Epidermal melanocyte (primary cell): Measurements from ENCODE around the gene NFAT5.
"Not testable (repeated sequence)": the region's sequence is repeated elsewhere in the genome, so short reads cannot be mapped to it uniquely, and the experiment has no call there.

Experiments
- DNase-seq: peaks from one replicate; pipeline ENCODE4 v3.0.0; 2011; ENCODE audit warnings: low spot score; ENCODE audit not compliant: insufficient read length

The NFAT5 gene

DNA sequence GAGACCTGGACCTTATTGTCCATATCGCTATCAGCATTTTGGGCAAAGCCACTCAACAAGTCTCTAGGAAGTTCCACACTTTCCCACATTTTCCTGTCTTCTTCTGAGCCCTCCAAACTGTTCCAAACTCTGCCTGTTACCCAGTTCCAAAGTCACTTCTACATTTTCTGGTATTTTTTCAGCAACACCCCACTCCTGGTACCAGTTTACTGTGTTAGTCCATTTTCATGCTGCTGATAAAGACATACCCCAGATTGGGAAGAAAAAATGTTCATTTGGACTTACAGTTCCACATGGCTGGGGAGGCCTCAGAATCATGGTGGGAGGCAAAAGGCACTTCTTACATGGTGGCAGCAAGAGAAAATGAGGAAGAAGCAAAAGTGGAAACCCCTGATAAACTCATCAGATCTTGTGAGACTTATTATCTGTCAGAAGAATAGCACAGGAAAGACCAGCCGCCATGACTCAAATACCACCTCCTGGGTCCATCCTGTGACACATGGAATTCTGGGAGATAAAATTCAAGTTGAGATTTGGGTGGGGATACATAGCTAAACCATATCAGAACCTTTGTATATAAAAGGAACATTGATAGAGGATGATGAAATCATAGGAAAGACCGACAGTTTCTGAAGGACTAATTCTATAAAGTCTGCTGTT is 71.6 kb downstream of the NFAT5 start:
- not testable (repeated sequence) for DNase-seq

DNA sequence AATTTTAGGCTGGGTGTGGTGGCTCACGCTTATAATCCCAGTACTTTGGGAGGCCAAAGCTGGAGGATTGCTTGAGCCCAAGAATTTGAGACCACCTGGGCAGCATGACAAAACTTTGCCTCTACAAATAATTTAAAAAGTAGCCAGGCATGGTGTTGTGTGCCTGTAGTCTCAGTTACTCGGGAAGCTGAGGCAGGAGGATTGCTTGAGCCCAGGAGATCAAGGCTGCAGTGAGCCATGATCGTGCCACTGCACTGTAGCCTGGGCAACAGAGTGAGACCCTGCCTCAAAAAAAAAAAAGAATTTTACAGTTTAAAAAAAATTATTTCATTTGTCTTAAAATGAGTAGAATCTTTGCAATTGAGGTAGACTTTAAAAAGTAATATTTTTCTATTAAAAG is 78.2 kb downstream of the NFAT5 start:
- not testable (repeated sequence) for DNase-seq

DNA sequence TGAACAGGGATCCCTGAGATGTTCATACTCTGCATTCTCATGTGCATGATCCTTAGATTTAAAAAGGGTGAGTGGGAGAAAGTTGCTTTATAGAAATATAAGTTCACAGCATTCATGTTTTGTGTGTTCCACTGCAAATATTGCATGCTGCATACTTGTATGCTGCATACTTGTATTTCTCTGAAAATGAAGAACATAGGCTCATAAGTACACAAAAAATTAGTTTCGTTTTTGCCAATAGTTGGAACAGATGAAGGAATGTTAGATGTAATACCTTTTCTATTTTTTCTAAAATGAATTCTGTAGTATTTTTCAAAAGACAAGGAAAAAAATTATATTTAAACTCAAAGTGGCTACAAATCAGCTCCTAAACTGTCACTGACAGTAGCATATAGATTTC is 79.0 kb downstream of the NFAT5 start:
- DNase-seq, result no peak

DNA sequence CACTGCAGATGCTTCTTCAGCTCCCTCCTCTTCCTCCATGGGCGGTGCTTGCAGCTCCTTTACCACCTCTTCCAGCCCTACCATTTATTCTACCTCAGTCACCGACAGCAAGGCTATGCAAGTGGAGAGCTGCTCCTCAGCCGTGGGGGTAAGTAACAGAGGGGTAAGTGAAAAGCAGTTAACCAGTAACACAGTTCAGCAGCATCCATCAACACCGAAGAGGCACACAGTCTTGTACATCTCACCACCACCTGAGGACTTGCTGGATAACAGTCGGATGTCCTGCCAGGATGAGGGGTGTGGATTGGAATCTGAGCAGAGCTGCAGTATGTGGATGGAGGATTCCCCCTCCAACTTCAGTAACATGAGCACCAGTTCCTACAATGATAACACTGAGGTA is 81.3 kb downstream of the NFAT5 start:
- no peak for DNase-seq

DNA sequence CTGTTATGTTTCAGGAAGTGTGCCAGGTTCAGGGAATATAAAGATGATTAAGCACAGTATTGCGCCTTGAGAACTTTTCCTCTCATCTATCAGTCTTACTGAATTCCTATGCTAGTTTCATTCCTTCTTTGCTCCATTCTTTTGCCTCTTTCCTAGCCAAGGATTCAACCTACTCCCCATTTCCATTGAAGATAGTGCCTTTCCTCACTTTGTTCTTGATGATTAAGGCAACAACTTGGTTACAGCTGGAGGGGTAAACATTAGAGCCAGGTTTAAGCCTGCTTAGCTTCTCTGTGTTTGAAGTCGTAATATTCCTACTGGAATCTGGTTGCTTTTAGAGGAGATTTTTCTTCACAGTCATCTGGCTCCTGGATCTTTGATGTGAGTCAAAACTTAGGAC is 85.5 kb downstream of the NFAT5 start:
- no peak for DNase-seq

DNA sequence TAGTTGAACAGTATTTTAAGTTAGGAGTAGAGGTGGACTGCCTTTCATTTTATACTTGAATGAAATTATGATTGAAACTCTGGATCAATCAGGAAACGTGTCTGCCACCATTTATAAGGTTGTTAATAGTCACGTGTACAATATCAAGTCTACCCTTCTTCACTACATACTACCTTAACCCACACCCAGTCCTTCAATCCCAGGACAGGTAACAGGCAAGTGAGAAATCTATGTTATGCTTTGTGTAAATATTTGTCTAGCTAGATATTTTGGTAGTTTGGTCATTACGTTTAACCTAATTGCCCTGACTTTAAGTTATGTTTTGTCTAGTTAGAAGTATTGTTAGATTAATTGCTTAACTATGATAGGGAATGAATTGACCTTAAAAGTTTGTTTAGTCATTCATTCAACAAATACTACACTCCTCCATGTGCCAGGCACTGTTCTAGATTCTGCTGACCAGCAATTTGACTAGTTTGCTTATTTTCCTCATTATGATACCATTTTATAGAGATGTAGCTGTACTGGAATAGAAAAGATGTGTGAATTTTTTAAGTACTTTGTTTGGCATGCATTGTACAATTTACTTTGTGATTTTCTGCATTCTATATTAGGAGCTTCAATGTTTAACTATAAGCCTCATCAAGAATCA is 88.6 kb downstream of the NFAT5 start:
- DNase-seq, result no peak

DNA sequence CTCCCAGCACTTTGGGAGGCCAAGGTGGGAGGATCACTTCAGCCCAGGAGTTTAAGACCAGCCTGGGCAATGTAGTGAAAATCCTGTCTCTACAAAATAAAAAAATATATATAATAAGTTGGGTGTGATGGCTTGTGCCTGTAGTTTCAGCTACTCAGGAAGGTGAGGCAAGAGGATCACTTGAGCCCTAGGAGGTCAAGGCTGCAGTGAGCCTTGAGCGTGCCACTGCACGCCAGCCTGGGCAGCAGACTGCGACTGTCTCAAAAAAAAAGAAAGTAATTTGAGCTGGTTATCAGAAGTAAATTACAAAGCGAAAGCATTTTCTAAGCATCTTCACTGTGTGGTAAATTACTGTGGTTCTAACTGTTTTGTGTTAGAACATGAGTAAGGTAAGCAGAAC is 94.4 kb downstream of the NFAT5 start:
- no peak for DNase-seq

DNA sequence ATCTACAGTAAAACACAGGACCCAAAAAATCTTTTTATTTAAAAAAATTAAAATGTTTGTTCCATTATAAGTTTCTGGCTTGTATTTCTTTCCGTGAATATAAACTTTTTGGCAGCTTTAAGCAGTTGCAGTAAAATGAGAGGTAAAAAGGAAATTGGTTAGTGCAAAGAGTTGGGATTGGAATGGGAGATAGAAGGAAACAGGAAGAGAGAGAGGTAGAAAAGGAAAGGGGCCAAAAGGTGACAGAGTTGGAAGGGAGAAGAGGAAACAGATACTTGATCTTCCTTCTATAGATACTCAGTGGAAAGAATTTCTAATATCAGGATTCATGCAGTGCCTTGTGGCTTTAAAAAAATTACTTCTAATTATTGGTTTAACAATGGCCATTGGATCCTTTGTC is 97.1 kb downstream of the NFAT5 start:
- no peak for DNase-seq

DNA sequence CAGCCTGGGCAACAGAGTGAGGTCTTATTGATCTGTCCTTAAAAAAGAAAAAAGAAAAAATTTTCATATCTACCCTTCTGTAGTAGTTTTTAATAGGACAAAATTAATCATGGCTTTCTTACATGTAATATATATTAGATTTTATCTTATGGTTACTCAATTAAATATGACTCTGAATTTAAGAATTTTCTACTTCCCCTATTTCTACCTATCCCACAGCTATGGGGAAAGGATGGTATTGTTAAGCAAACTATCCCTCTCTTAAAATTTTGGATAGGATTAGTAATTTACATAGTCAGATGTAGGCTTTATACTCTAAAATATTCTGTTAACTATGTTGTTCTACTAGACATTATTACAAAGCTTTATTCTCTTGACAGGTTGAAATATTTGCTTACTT is 98.1 kb downstream of the NFAT5 start:
- DNase-seq, result no peak

DNA sequence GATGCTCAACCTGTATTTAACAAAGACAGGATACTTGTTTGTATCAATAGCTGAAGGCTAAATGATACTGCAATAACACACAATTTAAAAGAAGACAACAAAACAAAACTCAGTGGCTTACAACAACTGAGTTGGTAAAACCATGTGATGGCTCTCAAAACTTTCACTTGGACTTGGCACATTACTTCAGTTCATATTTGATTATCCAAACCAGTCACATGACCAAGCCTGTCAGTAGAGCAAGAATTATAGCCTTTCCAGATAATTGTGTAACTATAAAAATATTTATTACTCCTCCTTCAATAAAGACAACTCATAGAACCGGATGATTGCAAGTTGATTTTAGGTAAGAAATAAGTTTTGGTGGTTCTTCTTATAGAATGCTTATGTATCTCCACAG is 103.8 kb downstream of the NFAT5 start:
- no peak for DNase-seq

DNA sequence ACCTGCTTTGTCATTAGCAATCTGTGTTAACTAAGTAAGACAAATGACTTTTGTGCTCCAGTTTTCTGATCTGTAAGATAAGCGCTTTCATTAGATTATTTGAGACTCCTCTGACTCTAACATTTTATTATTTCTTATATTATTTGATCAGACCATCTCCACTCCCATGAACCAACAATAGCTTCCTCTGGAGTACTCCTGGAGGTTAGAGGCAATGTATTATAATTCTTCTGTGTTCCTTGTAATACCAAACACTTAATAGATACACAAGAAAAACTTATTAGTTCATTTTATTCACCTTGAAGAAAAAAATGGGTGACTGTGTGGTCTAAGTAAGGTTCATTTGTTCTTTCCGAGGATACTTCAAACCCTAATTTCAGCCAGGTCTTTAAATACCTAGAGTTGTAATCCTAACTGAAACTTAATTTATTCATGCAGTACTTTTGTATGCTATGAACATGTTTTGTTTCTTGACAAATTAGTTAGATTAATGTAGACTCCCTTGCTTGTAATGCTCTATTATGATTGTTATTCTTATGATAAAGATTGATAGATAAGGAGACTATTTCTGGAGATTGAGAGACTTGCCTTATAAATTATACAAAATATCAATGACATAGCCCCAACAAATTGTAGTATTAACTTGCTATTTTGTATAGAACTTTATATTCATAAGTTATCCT is 106.7 kb downstream of the NFAT5 start:
- DNase-seq, result no peak

DNA sequence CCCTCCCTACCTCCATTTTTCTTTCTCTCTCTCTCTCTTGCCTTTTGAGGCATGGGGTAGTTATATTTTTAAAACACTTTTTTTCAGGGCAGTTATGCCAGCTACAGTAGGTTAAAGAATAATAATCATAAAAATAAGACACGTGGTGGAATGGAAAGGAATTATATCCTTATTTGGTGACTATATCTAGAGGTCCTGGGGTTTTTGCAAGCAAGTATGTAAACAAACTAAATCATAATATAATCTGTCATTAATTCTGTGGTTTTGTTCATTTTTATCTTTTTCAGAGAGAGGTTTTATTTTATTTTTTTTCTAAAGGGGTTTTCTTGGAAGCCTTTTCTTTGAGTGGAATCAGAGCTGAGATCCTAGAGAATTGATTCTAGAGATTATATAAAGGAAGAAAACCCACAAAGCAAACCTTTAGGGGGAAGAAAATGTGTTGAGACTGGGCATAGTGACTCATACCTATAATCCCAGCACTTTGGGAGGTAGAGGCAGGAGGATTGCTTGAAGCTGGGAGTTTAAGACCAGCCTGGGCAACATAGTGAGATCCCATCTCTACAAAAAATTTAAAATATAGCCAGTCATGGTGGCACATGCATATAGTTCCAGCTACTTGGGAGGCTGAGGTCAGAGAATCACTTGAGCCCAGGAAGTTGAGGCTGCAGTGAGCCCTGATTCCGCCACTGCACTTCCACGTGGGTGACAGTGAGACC is 107.4 kb downstream of the NFAT5 start:
- no peak for DNase-seq

DNA sequence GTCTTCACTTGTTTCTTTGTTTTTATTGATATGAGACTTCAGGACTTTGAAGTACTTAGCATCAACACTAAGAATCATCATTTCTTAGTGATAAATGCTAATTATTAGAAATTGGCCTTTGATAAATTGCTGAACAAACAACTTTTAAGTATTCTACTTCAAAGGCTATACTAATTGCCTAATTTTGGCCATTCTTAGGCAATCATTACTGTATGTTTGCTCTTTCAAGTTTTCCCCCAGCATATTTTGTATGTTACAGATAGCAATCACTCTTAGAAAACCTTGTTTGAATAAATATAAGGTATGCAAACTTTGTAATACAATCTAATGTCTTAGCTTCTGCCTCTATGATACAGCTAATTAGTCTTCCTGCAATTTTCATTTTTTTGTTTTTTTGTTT is 114.6 kb downstream of the NFAT5 start:
- DNase-seq, result no peak

DNA sequence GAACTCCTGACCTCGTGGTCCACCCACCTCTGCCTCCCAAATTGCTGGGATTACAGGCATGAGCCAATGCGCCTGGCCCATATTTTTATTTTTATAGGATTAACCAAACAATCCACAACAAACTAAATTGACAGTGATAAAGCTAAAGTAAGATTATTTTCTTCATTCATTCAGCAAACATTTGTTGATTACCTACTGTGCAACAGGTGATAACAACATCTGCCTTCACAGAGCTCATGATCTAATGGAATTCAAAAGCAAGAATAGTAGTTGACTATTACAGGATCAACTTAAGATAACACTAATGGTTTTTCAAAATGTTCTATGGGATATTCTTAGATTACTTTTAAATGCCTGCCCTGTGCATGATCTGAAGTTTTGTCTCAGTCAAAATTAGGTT is 122.8 kb downstream of the NFAT5 start:
- no peak for DNase-seq

DNA sequence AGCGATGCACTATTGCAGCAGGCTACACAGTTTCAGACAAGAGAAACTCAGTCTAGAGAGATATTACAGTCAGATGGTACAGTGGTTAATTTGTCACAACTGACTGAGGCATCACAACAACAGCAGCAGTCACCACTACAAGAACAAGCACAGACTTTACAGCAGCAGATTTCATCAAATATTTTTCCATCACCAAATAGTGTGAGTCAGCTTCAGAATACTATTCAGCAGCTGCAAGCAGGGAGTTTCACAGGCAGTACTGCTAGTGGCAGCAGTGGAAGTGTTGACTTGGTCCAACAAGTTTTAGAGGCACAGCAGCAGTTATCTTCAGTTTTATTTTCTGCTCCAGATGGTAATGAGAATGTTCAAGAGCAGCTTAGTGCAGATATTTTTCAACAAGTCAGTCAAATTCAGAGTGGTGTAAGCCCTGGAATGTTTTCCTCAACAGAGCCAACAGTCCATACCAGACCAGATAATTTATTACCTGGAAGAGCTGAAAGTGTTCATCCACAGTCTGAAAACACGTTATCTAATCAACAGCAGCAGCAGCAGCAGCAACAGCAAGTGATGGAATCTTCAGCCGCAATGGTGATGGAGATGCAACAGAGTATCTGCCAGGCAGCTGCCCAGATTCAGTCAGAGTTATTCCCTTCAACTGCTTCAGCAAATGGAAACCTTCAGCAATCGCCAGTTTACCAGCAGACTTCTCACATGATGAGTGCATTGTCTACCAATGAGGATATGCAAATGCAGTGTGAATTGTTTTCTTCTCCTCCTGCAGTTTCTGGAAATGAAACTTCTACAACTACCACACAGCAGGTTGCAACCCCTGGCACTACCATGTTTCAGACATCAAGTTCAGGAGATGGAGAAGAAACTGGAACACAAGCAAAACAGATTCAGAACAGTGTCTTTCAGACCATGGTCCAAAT is 126.5 kb downstream of the NFAT5 start:
- no peak for DNase-seq

DNA sequence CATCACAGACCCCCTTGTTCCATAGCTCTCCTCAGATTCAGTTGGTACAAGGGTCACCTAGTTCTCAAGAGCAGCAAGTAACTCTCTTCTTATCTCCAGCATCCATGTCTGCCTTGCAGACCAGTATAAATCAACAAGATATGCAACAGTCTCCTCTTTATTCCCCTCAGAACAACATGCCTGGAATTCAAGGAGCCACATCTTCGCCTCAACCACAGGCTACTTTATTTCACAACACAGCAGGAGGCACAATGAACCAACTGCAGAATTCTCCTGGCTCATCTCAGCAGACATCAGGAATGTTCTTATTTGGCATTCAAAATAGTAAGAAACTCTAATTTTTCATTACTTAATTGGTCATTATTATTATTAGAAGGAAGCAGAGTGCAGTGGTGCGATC is 128.2 kb downstream of the NFAT5 start:
- DNase-seq, result no peak

DNA sequence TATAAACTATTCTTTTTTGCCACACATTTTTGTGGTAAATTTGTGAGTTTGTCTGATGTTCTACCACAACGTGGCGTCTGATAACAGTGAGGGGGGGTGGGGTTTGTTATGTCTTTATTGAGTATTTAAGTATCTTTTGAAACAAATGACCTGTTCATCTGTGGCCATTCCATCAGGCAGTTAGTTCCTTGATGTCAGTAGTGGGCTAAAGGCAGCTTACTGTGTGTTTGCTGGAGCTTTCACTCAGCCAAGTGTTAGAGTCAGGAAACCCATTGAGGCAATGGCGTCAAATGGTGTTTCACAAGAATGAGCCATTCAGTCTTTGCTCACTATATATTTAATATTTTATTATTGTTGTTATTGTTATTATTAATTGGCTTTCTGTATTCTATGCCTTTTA is 132.6 kb downstream of the NFAT5 start:
- no peak for DNase-seq

DNA sequence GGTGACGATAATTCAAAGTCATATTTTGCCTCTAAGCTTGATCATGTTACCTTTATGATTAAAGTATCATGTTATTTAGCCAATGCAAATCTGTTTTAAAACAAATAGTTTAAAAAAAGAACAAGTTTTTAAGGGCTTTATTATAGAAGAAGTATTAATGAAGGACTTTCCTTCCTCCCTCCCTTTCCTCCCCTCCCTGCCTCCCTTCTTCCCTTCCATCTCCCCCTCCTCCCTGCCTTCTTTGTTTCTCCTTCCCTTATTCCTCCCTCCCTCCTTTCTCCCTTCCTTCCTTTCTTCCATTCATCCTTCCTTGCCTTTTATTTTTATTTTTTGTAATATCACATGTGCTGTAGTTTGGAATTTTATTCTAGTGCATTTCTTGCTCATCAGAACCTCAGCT is 134.1 kb downstream of the NFAT5 start:
- DNase-seq, result no peak

DNA sequence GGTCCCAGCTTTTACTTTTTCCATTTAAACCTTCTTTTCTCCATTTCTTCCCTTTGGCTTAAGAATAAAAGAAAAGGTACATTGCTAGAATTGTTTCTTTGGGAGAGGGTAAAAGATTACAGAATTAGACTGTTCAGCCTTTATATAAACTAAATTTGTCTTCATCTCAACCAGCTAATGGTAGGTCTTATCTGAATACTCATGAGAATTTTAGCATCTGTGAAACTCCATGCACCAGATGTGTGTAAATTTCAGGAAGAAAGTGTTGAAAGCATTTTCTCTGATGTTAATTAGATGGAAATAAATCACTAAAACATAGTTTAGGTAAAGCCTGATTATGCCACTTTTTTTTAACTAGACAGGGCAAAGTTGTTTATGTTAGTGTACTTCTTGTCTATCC is 135.7 kb downstream of the NFAT5 start:
- DNase-seq, result no peak

DNA sequence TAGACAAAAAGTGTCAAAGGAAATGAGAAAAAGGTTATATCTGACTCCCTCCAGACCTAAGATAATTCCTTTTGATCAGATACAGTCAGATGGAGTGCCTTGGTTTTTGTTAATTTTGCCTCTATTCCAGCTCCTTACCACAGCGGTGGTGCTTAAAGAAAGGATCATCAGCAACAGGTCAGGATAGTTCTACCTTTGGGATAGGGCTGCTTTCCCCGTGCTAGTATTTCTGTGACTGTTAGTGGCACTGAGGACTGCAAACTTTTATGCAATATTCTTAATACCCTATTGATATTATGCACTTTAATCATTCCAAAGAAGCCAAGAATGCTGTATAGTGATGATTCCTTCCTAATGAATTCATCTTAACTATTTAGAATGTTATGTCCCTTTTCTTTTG is 136.1 kb downstream of the NFAT5 start:
- no peak for DNase-seq

DNA sequence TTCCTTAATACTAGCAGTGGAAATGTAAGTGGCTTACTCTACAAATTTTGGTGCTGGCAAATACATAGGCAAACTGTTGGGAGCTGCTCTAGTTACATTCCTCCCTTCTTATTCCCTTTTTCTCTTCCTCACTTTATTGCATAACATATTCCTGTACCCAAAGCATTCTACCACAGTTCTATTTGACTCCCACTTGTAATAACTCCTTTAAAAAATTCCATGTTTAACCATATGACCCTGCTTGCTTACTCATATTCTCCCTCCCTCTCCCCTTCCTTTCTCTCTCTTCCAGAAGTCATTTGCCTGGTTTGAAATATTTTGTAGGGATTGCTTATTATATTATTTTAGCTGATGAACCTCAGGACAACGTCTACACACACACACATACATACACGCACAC is 137.9 kb downstream of the NFAT5 start:
- DNase-seq, result no peak
